ENCODE data around the gene LNPEP.

The LNPEP gene

DNA sequence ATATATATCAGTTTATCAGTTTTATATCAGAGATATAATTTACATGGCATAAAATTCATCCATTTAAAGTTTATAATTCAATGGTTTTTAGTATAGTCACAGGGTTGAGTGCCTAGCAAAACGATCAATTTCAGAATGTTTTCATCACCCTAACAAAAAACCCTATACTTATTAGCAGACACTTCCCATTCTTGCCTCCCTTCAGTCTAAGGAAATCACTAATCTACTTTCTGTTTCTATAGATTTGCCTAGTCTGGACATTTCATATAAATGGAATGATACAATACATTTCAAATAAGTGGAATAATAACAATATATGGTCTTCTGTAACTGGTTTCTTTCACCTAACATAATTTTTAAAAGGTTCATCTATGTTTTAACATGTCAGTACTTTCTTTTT, 9.6 kb upstream of the LNPEP start:
- TF ChIP-seq TAF1 (IDR thresholded peaks at IDR 0.05; ENCODE audit: borderline replicate concordance, insufficient read depth, low read length) (no peak), SIN3A (IDR thresholded peaks at IDR 0.05; ENCODE audit: borderline replicate concordance, insufficient read depth, low read length) (no peak), FOXP2 (optimal IDR thresholded peaks at IDR 0.05; ENCODE audit: borderline replicate concordance, extremely low read depth, extremely low read length, insufficient read depth) (no peak), POLR2AphosphoS5 (IDR thresholded peaks at IDR 0.05; ENCODE audit: low read depth, low read length) (no peak), REST (IDR thresholded peaks at IDR 0.05; ENCODE audit: insufficient read depth in 1 of 2, low read depth in 2 of 2, low read length in 2 of 2) (no peak)

GRCh38 chr5:96927008-96927407, 8.9 kb upstream of the LNPEP start:
- TF ChIP-seq FOXP2 (optimal IDR thresholded peaks at IDR 0.05; ENCODE audit: borderline replicate concordance, extremely low read depth, extremely low read length, insufficient read depth) (no peak), TAF1 (IDR thresholded peaks at IDR 0.05; ENCODE audit: borderline replicate concordance, insufficient read depth, low read length) (no peak), SIN3A (IDR thresholded peaks at IDR 0.05; ENCODE audit: borderline replicate concordance, insufficient read depth, low read length) (no peak), REST (IDR thresholded peaks at IDR 0.05; ENCODE audit: insufficient read depth in 1 of 2, low read depth in 2 of 2, low read length in 2 of 2) (no peak), POLR2AphosphoS5 (IDR thresholded peaks at IDR 0.05; ENCODE audit: low read depth, low read length) (no peak)

- TF ChIP-seq TAF1 (IDR thresholded peaks at IDR 0.05; ENCODE audit: borderline replicate concordance, insufficient read depth, low read length) (no peak), FOXP2 (optimal IDR thresholded peaks at IDR 0.05; ENCODE audit: borderline replicate concordance, extremely low read depth, extremely low read length, insufficient read depth) (no peak), REST (IDR thresholded peaks at IDR 0.05; ENCODE audit: insufficient read depth in 1 of 2, low read depth in 2 of 2, low read length in 2 of 2) (no peak), POLR2AphosphoS5 (IDR thresholded peaks at IDR 0.05; ENCODE audit: low read depth, low read length) (no peak), SIN3A (IDR thresholded peaks at IDR 0.05; ENCODE audit: borderline replicate concordance, insufficient read depth, low read length) (no peak)
Observed at GRCh38 chr5:96928931-96929708, 6.8 kb upstream of the LNPEP start.

- TF ChIP-seq POLR2AphosphoS5 (IDR thresholded peaks at IDR 0.05; ENCODE audit: low read depth, low read length): no peak
- TF ChIP-seq TAF1 (IDR thresholded peaks at IDR 0.05; ENCODE audit: borderline replicate concordance, insufficient read depth, low read length): no peak
- TF ChIP-seq FOXP2 (optimal IDR thresholded peaks at IDR 0.05; ENCODE audit: borderline replicate concordance, extremely low read depth, extremely low read length, insufficient read depth): no peak
- TF ChIP-seq REST (IDR thresholded peaks at IDR 0.05; ENCODE audit: insufficient read depth in 1 of 2, low read depth in 2 of 2, low read length in 2 of 2): no peak
- TF ChIP-seq SIN3A (IDR thresholded peaks at IDR 0.05; ENCODE audit: borderline replicate concordance, insufficient read depth, low read length): no peak
Observed at GRCh38 chr5:96930058-96930457, 5.8 kb upstream of the LNPEP start.

All from PFSK-1 (cell line).